GM23248 (cell line): ENCODE measurements around the gene A2M.

ENCODE experiments used
- EZH2 ChIP-seq: fragments of 200-600 bp; sonication (generic); IDR thresholded peaks from 2 replicates; pipeline ENCODE4 v1.6.1; 2018; ENCODE audit warnings: antibody characterized with exemption, mild to moderate bottlenecking; ENCODE audit not compliant: insufficient read depth, poor library complexity, severe bottlenecking
- EZH2phosphoT487 ChIP-seq: fragments of 200-600 bp; sonication (generic); IDR thresholded peaks from 2 replicates; pipeline ENCODE4 v1.6.1; 2018; ENCODE audit warnings: antibody characterized with exemption, moderate library complexity, mild to moderate bottlenecking, low read depth; ENCODE audit not compliant: insufficient read depth

GRCh38 chr12:9064815-9065606 lies 50.7 kb downstream of the A2M start:
- TF ChIP-seq EZH2, result no peak
- no peak for TF ChIP-seq EZH2phosphoT487
